ENCODE measurements around the gene KRT31.

The KRT31 gene

GRCh38 chr17:41417576-41418015 is 20.2 kb upstream of the KRT31 start:
- CTCF ChIA-PET: interaction anchor here (0.5 to 2.5 kb wide), 27 partner anchors 9 to 502 kb away, joined by 3 to 10 read pairs (median 4); no protein-coding TSS in a partner anchor
- Histone ChIP-seq H3K36me3 (ENCODE audit: control insufficient read depth in 2 of 2, insufficient read depth in 1 of 2, low read length in 2 of 2) (no peaks in the 10 kb centered on the region), H3K9me3 (ENCODE audit: control insufficient read depth, insufficient read depth, low read depth, low read length) (no peaks in the 10 kb centered on the region), H3K4me1 (ENCODE audit: control insufficient read depth, insufficient read depth, low read length) (no peaks in the 10 kb centered on the region), H3K4me3 (ENCODE audit: low read depth, low read length) (no peak overlapping the region), H3K27ac (ENCODE audit: extremely low read depth, low read depth, low read length) (no peak overlapping the region)
- TF ChIP-seq PBX3 (CRISPR knock-in tag; IDR thresholded peaks at IDR 0.05) (no peak), ZBTB48 (tag by site-specific recombination; IDR thresholded peaks at IDR 0.05) (no peak), ZFP69B (tag by site-specific recombination; IDR thresholded peaks at IDR 0.05) (no peak), IKZF3 (tag by site-specific recombination; IDR thresholded peaks at IDR 0.05) (no peak), ZSCAN4 (tag by site-specific recombination; IDR thresholded peaks at IDR 0.05) (no peak), ZNF433 (tag by site-specific recombination; IDR thresholded peaks at IDR 0.05; ENCODE audit: low read depth) (no peak), ZNF214 (tag by site-specific recombination; IDR thresholded peaks at IDR 0.05; ENCODE audit: borderline replicate concordance) (no peak), ZEB2 (tag by site-specific recombination; IDR thresholded peaks at IDR 0.05) (no peak), KLF7 (tag by site-specific recombination; IDR thresholded peaks at IDR 0.05; ENCODE audit: borderline replicate concordance) (no peak), ZNF530 (tag by site-specific recombination; IDR thresholded peaks at IDR 0.05; ENCODE audit: low read depth) (no peak), ZBTB21 (tag by site-specific recombination; IDR thresholded peaks at IDR 0.05) (no peak), KLF16 (tag by site-specific recombination; IDR thresholded peaks at IDR 0.05) (no peak), ZSCAN30 (tag by site-specific recombination; IDR thresholded peaks at IDR 0.05) (no peak), ZNF785 (tag by site-specific recombination; IDR thresholded peaks at IDR 0.05) (no peak), ZNF639 (tag by site-specific recombination; IDR thresholded peaks at IDR 0.05) (no peak), ZNF561 (tag by site-specific recombination; IDR thresholded peaks at IDR 0.05; ENCODE audit: borderline replicate concordance) (no peak), ZBTB6 (tag by site-specific recombination; IDR thresholded peaks at IDR 0.05) (no peak), ZNF121 (tag by site-specific recombination; IDR thresholded peaks at IDR 0.05) (no peak), ZIC2 (tag by site-specific recombination; IDR thresholded peaks at IDR 0.05) (no peak), ZNF518A (tag by site-specific recombination; conservative IDR thresholded peaks at IDR 0.05; ENCODE audit: low read depth) (no peak)
- POLR2A ChIA-PET: no interaction called here

Measured in HEK293 (cell line).